Keratinocyte (primary cell): ENCODE measurements around the gene LCK. TPM values are rescaled to one million over a fixed set of nuclear protein-coding genes. Genes with fewer than 3 reads are reported as not detected.

ENCODE experiments used
- DNase-seq: peaks from one replicate; pipeline ENCODE4 v3.0.0-alpha.2; 2011; ENCODE audit warnings: low read depth, missing footprints, low spot score
- FAIRE-seq: peaks from 2 replicates; lab custom pipeline; 2011; peaks lifted over from hg19 to GRCh38; lab: Jason Lieb, UNC
- H2AFZ ChIP-seq: 2 replicates; pipeline ENCODE4 v1.6.0; 2012; ENCODE audit warnings: low read length, control low read depth, inconsistent platforms; ENCODE audit not compliant: control insufficient read depth
- H3K27ac ChIP-seq: 2 replicates; pipeline ENCODE4 v1.5.1; 2011; ENCODE audit warnings: low read length; ENCODE audit not compliant: control insufficient read depth, insufficient read depth
- H3K27me3 ChIP-seq: 3 replicates; pipeline ENCODE4 v1.6.0; 2011; ENCODE audit warnings: low read length; ENCODE audit not compliant: control insufficient read depth, insufficient read depth; ENCODE audit errors: extremely low read depth
- H3K36me3 ChIP-seq, 2 experiments: 2 replicates in 1 of 2; 3 replicates in 1 of 2; pipeline ENCODE4 v1.5.1; 2011; ENCODE audit warnings: low read length in 2 of 2, mild to moderate bottlenecking in 1 of 2; ENCODE audit not compliant: control insufficient read depth in 2 of 2, insufficient read depth in 2 of 2; ENCODE audit errors: extremely low read depth in 1 of 2
- H3K4me1 ChIP-seq: 3 replicates; pipeline ENCODE4 v1.5.1; 2011; ENCODE audit warnings: low read length; ENCODE audit not compliant: control insufficient read depth, insufficient read depth; ENCODE audit errors: extremely low read depth
- H3K4me2 ChIP-seq: 3 replicates; pipeline ENCODE4 v1.6.0; 2011; ENCODE audit warnings: low read depth, low read length; ENCODE audit not compliant: control insufficient read depth, insufficient read depth; ENCODE audit errors: extremely low read depth
- H3K4me3 ChIP-seq, 3 experiments: fragments of 200-600 bp in 1 of 3; sonication (generic) in 1 of 3; 2 replicates in 2 of 3; 3 replicates in 1 of 3; pipeline ENCODE4 v1.5.1; 2011 to 2016; ENCODE audit warnings: low read length in 3 of 3, mild to moderate bottlenecking in 3 of 3, control low read depth in 2 of 3, inconsistent platforms in 1 of 3, low read depth in 1 of 3, mixed read lengths in 1 of 3, mixed run types in 1 of 3, moderate library complexity in 1 of 3; ENCODE audit not compliant: control insufficient read depth in 2 of 3, insufficient read depth in 2 of 3; ENCODE audit errors: extremely low read depth in 1 of 3
- H3K79me2 ChIP-seq: 2 replicates; pipeline ENCODE4 v1.6.0; 2012; ENCODE audit warnings: low read length; ENCODE audit not compliant: control insufficient read depth, insufficient read depth
- H3K9ac ChIP-seq: 3 replicates; pipeline ENCODE4 v1.6.0; 2011; ENCODE audit warnings: low read length; ENCODE audit not compliant: control insufficient read depth, insufficient read depth; ENCODE audit errors: extremely low read depth
- H3K9me1 ChIP-seq: 3 replicates; pipeline ENCODE4 v1.6.0; 2011; ENCODE audit warnings: low read length; ENCODE audit not compliant: control insufficient read depth, insufficient read depth; ENCODE audit errors: extremely low read depth
- H3K9me3 ChIP-seq: 2 replicates; pipeline ENCODE4 v1.5.1; 2012; ENCODE audit warnings: low read depth, low read length; ENCODE audit not compliant: control insufficient read depth
- H4K20me1 ChIP-seq: 3 replicates; pipeline ENCODE4 v1.6.0; 2011; ENCODE audit warnings: low read length; ENCODE audit not compliant: control insufficient read depth, insufficient read depth; ENCODE audit errors: extremely low read depth
- CTCF ChIP-seq, 3 experiments: IDR thresholded peaks in 1 of 3; conservative IDR thresholded peaks in 1 of 3; optimal IDR thresholded peaks in 1 of 3; 2 replicates in 2 of 3; 3 replicates in 1 of 3; pipeline versions ENCODE3 to v1.5.1; 2011; ENCODE audit warnings: low read length in 3 of 3, mild to moderate bottlenecking in 3 of 3, moderate library complexity in 2 of 3, control low read depth in 1 of 3, inconsistent platforms in 1 of 3; ENCODE audit not compliant: insufficient read depth in 2 of 3; ENCODE audit errors: extremely low read depth in 1 of 3
- EZH2 ChIP-seq: IDR thresholded peaks from one replicate; pipeline ENCODE4 v1.6.1; 2012; ENCODE audit warnings: inconsistent platforms, mild to moderate bottlenecking, low read length, moderate library complexity
- dilution Hi-C: fragments of 300-500 bp; cut with MboI; formaldehyde crosslinking; loops from one replicate; pipeline ENCODE4 v1.7.0; 2020; ENCODE audit warnings: low sequenced_read_pairs; ENCODE audit not compliant: extremely low pct_ligation_motif_present
- polyA minus RNA-seq, 3 experiments: library from RNA; depleted of rRNA, polyadenylated mRNA; stranded (reverse); fragments of >200 nt; gene quantifications; 1 replicate in 1 of 3; 2 replicates in 1 of 3; 3 replicates in 1 of 3; pipeline ENCODE4 v1.2.3, GENCODE V29; 2011
- polyA plus RNA-seq, 5 experiments: library from polyadenylated mRNA; depleted of rRNA in 3 of 5; stranded (reverse) in 3 of 5; stranded (forward) in 1 of 5; unstranded in 1 of 5; fragments of >200 nt; gene quantifications; 1 replicate in 1 of 5; 2 replicates in 3 of 5; 3 replicates in 1 of 5; pipeline versions ENCODE4 v1.2.1 to v1.2.3, GENCODE V29; 2011 to 2012; ENCODE audit warnings: missing spikeins in 2 of 5, low read depth in 1 of 5, low replicate concordance in 1 of 5

Gene LCK
- polyA plus RNA-seq, result 0.10 to 0.31 TPM (median 0.16 TPM) in 3 replicates
- polyA plus RNA-seq (2011; ENCODE audit: low read depth), result not detected
- polyA plus RNA-seq (2011; cell fraction: cytosol; rRNA removed), result 0.02 and 0.08 TPM in 2 replicates
- 0.07 TPM in 1 of 2 replicates, not detected in the other for polyA plus RNA-seq (2011; cell fraction: nucleus; rRNA removed)
- polyA plus RNA-seq (2012; ENCODE audit: low replicate concordance), result 0.46 TPM in 1 of 2 replicates, not detected in the other
- polyA minus RNA-seq, result 0.26 to 1.5 TPM (median 0.85 TPM) in 3 replicates
- polyA minus RNA-seq (2011; cell fraction: cytosol; rRNA and poly(A)+ RNA removed), result not detected
- not detected in 2 replicates for polyA minus RNA-seq (2011; cell fraction: nucleus; rRNA and poly(A)+ RNA removed)

- no peaks in the 10 kb centered on the region for H3K27me3 ChIP-seq
- H3K9me3 ChIP-seq, result no peaks in the 10 kb centered on the region
- H3K9me1 ChIP-seq, result no peaks in the 10 kb centered on the region
- no peak for DNase-seq
- FAIRE-seq, result no peak
- peaks cover 17% of the 10 kb centered on the region for H3K4me1 ChIP-seq
- no peak within 1 kb of the TSS for H2AFZ ChIP-seq
- no peak within 1 kb of the TSS for H3K4me3 ChIP-seq
- no peak within 1 kb of the TSS for H3K4me2 ChIP-seq
- no peaks in the 10 kb centered on the region for H3K36me3 ChIP-seq
- H3K9ac ChIP-seq, result no peak within 1 kb of the TSS
- H3K79me2 ChIP-seq, result no peaks in the 10 kb centered on the region
- H4K20me1 ChIP-seq, result no peaks in the 10 kb centered on the region
- dilution Hi-C loops, result no loop called here
- TF ChIP-seq CTCF (optimal IDR thresholded peaks at IDR 0.05 in 1 of 3, IDR thresholded peaks at IDR 0.05 in 1 of 3, conservative IDR thresholded peaks at IDR 0.05 in 1 of 3; ENCODE audit: extremely low read depth in 1 of 3, insufficient read depth in 2 of 3, low read length in 3 of 3) (no peak), EZH2 (no peak)
- H3K27ac ChIP-seq, result no peak within 1 kb of the TSS
Measured at GRCh38 chr1:32250893-32251716, at the start of gene LCK. LCK (plus strand) TSS chr1:32251265; CDS start chr1:32274330, 23,065 bp downstream.

GRCh38 chr1:32204943-32205361 is 46.1 kb upstream of the LCK start:
- TF ChIP-seq EZH2, result no peak
- TF ChIP-seq CTCF (optimal IDR thresholded peaks at IDR 0.05 in 1 of 3, IDR thresholded peaks at IDR 0.05 in 1 of 3, conservative IDR thresholded peaks at IDR 0.05 in 1 of 3; ENCODE audit: extremely low read depth in 1 of 3, insufficient read depth in 2 of 3, low read length in 3 of 3), result no peak
- Histone ChIP-seq H2AFZ (peak overlapping the region; percentile 79), H3K9ac (peak overlapping the region; percentile 93), H3K79me2 (no peaks in the 10 kb centered on the region), H3K9me3 (no peaks in the 10 kb centered on the region), H3K9me1 (no peaks in the 10 kb centered on the region), H3K27me3 (no peaks in the 10 kb centered on the region), H3K27ac (peak overlapping the region; percentile 65), H3K36me3 (peaks cover 0 to 3% of the 10 kb centered on the region in 2 experiments), H3K4me2 (peak overlapping the region; percentile 98), H3K4me1 (peaks cover 23% of the 10 kb centered on the region), H3K4me3 (peak overlapping the region; percentile 62 to 93 (median 78)), H4K20me1 (no peaks in the 10 kb centered on the region)
- dilution Hi-C loops, result no loop called here
- FAIRE-seq (no peak), DNase-seq (no peak)
